ENCODE data around the gene HCRT. TPM values are rescaled to one million over a fixed set of nuclear protein-coding genes. Genes with fewer than 3 reads are reported as not detected.

The HCRT gene
- total RNA-seq, 4 donors from 2014 or later: not detected

- no peak for DNase-seq
- Histone ChIP-seq H3K4me3 (no peak overlapping the region), H3K36me3 (no peaks in the 10 kb centered on the region), H3K4me1 (peaks cover 16 to 20% (median 19%) of the 10 kb centered on the region in 4 donors), H3K27me3 (no peaks in the 10 kb centered on the region), H3K9me3 (no peaks in the 10 kb centered on the region), H3K27ac (no peak overlapping the region)
- WGBS, 2 donors (ENCODE audit: low coverage in 1 of 2): 95% methylated on average over 5 of the region's 5 CpGs; no CpG with 5 or more reads in 1 of the 2 donors
- in situ Hi-C loops (cut with MboI; ENCODE audit: low pct_ligation_motif_present in 1 of 4, low pct_unique_long_range_greater_than_20kb in 1 of 4, low sequenced_read_pairs in 3 of 4): no loop called here
- intact Hi-C loops (cut with DNase I; ENCODE audit: low total_unique reads): no loop called here
- TF ChIP-seq EP300 (IDR thresholded peaks at IDR 0.05; ENCODE audit: low read depth): no peak
Observed at GRCh38 chr17:42191275-42191608, 6.0 kb upstream of the HCRT start.

GRCh38 chr17:42190491-42191274 is 5.4 kb upstream of the HCRT start:
- intact Hi-C loops (cut with DNase I; ENCODE audit: low total_unique reads) (no loop called here), in situ Hi-C loops (cut with MboI; ENCODE audit: low pct_ligation_motif_present in 1 of 4, low pct_unique_long_range_greater_than_20kb in 1 of 4, low sequenced_read_pairs in 3 of 4) (no loop called here)
- TF ChIP-seq POLR2AphosphoS5 (IDR thresholded peaks at IDR 0.05): no peak
- no peak for TF ChIP-seq POLR2A (IDR thresholded peaks at IDR 0.05)
- no peak for TF ChIP-seq EP300 (IDR thresholded peaks at IDR 0.05; ENCODE audit: low read depth)
- no peak for TF ChIP-seq CTCF (IDR thresholded peaks at IDR 0.05)
- H3K27me3 ChIP-seq: no peaks in the 10 kb centered on the region
- no peak for DNase-seq
- H3K36me3 ChIP-seq: no peaks in the 10 kb centered on the region
- H3K4me3 ChIP-seq: no peak overlapping the region
- no peaks in the 10 kb centered on the region for H3K9me3 ChIP-seq
- H3K4me1 ChIP-seq: peaks cover 16 to 20% (median 19%) of the 10 kb centered on the region in 4 donors
- 91% methylated on average over 15 of the region's 17 CpGs; no CpG with 5 or more reads in 1 of the 2 donors for WGBS, 2 donors (ENCODE audit: low coverage in 1 of 2)
- H3K27ac ChIP-seq: no peak overlapping the region

DNA sequence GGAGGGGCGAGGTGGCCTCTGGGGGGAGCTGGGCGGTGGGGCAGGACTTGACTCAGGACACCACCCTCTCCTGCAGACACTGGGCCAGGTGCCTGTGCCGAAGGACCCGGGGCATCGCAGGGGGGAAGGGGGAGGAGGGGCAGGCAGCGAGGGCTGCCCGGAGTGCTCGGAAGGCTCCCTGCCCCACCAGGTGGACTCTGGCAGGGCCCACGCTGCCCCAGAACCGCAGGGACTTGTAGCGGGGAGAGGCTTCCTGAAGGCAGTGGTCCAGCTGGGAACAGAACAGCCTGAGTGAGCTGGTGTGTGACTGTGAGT is 4.4 kb upstream of the HCRT start:
- intact Hi-C loops (cut with DNase I; ENCODE audit: low total_unique reads): no loop called here
- in situ Hi-C loops (cut with MboI; ENCODE audit: low pct_ligation_motif_present in 1 of 4, low pct_unique_long_range_greater_than_20kb in 1 of 4, low sequenced_read_pairs in 3 of 4): no loop called here
- no peaks in the 10 kb centered on the region for H3K27me3 ChIP-seq

DNA sequence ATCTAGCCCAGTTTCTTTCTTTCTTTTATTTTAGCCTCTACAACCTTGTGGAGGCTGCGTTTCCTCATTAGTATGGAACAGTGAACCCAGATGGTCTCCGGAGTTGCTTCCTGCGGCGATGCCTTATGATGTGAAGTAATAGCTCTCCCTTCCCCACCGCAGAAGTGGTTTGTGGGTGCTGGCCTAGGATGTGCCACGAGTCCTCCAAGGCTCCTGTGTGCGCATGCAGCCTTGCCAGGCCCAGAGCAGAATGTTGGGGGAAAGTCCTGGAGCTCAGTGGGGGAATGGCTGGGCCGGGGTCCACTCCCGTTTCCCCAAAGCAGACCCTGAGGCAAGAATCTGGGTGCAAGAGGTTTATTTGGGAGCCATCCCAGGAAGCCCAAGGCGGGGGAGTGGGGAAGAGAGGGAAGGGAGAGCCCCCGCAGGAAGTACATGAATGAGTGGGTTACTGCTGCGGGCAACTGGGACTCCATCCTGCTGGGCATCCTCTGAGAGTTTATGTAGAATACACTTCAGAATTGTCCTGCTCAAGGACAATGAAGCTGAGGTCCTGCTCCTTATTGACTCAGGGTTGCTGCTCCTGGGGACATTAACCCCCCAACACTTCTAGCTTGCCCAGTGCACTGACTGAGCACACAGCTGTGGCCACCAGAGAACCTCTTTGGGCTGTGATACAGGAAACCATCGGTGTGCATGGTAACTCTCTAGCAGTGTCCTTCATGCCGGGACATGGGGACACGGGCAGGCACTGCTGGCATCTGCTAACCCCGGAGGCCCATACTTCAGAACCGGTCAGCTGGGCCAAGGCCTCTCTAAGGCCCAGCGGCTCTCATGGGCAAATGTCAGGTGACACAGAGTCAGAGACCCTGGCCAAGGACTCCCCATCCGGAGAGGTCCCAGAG is 3.7 kb upstream of the HCRT start:
- no peak for DNase-seq
- Histone ChIP-seq H3K4me3 (no peak overlapping the region), H3K36me3 (no peaks in the 10 kb centered on the region), H3K27ac (no peak overlapping the region), H3K27me3 (no peaks in the 10 kb centered on the region), H3K9me3 (no peaks in the 10 kb centered on the region), H3K4me1 (peaks cover 22 to 25% (median 24%) of the 10 kb centered on the region in 4 donors)
- WGBS, 2 donors (ENCODE audit: low coverage in 1 of 2): 81 to 100% methylated on average over 2 to 19 of the region's 19 CpGs
- in situ Hi-C loops (cut with MboI; ENCODE audit: low pct_ligation_motif_present in 1 of 4, low pct_unique_long_range_greater_than_20kb in 1 of 4, low sequenced_read_pairs in 3 of 4) (no loop called here), intact Hi-C loops (cut with DNase I; ENCODE audit: low total_unique reads) (no loop called here)
- no peak for TF ChIP-seq POLR2A (IDR thresholded peaks at IDR 0.05)
- no peak for TF ChIP-seq CTCF (IDR thresholded peaks at IDR 0.05)

More for the DNA sequence above, 4.4 kb upstream of the HCRT start:
- Histone ChIP-seq H3K4me1 (peaks cover 19 to 23% (median 21%) of the 10 kb centered on the region in 4 donors), H3K36me3 (no peaks in the 10 kb centered on the region), H3K9me3 (no peaks in the 10 kb centered on the region), H3K4me3 (no peak overlapping the region), H3K27ac (no peak overlapping the region)
- WGBS, 2 donors (ENCODE audit: low coverage in 1 of 2): 86% methylated on average over 11 of the region's 11 CpGs; no CpG with 5 or more reads in 1 of the 2 donors
- TF ChIP-seq CTCF (IDR thresholded peaks at IDR 0.05) (no peak), EP300 (IDR thresholded peaks at IDR 0.05; ENCODE audit: low read depth) (no peak), POLR2A (IDR thresholded peaks at IDR 0.05) (no peak), POLR2AphosphoS5 (IDR thresholded peaks at IDR 0.05) (no peak)
- DNase-seq: no peak

All from transverse colon (tissue), 4 donors.